Activated CD4-positive, alpha-beta T cell treated with anti-CD3 and anti-CD28 coated beads for 36 hours (primary cell): ENCODE data around the gene OR51Q1. TPM values are rescaled to one million over a fixed set of nuclear protein-coding genes. Genes with fewer than 3 reads are reported as not detected.

ENCODE experiments used
- ATAC-seq: fragments of 200-7000 bp; cut with Tn5 transposase; one replicate; pipeline ENCODE4 v1.10.0; 2021; ENCODE audit warnings: mild to moderate bottlenecking, moderate library complexity
- CTCF ChIA-PET: fragments of 350-600 bp; sonication (Branson Sonifier 250); formaldehyde crosslinking; loops from one replicate; lab custom pipeline; 2021; ENCODE audit warnings: antibody characterized with exemption; lab: Charles Lee
- POLR2A ChIA-PET: fragments of 350-600 bp; sonication (Branson Sonifier 250); formaldehyde crosslinking; loops from one replicate; lab custom pipeline; 2021; ENCODE audit warnings: antibody characterized with exemption, inconsistent platforms; lab: Charles Lee
- DNase-seq: peaks from one replicate; pipeline ENCODE4 v3.0.0-alpha.2; 2020
- H3K27ac Mint-ChIP-seq: one replicate; pipeline ENCODE4 v1.8.0; 2021; ENCODE audit warnings: mixed read lengths
- H3K27me3 Mint-ChIP-seq: one replicate; pipeline ENCODE4 v1.8.0; 2021; ENCODE audit warnings: mixed read lengths
- H3K36me3 Mint-ChIP-seq: one replicate; pipeline ENCODE4 v1.8.0; 2021; ENCODE audit warnings: low read depth, mixed read lengths
- H3K4me1 Mint-ChIP-seq: one replicate; pipeline ENCODE4 v1.8.0; 2021; ENCODE audit warnings: mixed read lengths
- H3K4me3 Mint-ChIP-seq: one replicate; pipeline ENCODE4 v1.8.0; 2021; ENCODE audit warnings: mild to moderate bottlenecking, moderate library complexity, mixed read lengths
- H3K9me3 Mint-ChIP-seq: one replicate; pipeline ENCODE4 v1.8.0; 2021; ENCODE audit warnings: low read depth, mixed read lengths
- intact Hi-C, 2 experiments: fragments of 100-400 bp; cut with DNase I in 1 of 2; cut with micrococcal nuclease in 1 of 2; formaldehyde crosslinking; loops; one replicate each; pipeline versions ENCODE4 v1.14.2 to v1.15.1; 2022 to 2024; cut with DNase I, micrococcal nuclease
- total RNA-seq, 2 experiments: library from RNA; stranded (reverse); gene quantifications; one replicate each; pipeline ENCODE4 v1.2.3, GENCODE V29; 2021

The OR51Q1 gene, protein sequence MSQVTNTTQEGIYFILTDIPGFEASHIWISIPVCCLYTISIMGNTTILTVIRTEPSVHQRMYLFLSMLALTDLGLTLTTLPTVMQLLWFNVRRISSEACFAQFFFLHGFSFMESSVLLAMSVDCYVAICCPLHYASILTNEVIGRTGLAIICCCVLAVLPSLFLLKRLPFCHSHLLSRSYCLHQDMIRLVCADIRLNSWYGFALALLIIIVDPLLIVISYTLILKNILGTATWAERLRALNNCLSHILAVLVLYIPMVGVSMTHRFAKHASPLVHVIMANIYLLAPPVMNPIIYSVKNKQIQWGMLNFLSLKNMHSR
- not detected for total RNA-seq

DNA sequence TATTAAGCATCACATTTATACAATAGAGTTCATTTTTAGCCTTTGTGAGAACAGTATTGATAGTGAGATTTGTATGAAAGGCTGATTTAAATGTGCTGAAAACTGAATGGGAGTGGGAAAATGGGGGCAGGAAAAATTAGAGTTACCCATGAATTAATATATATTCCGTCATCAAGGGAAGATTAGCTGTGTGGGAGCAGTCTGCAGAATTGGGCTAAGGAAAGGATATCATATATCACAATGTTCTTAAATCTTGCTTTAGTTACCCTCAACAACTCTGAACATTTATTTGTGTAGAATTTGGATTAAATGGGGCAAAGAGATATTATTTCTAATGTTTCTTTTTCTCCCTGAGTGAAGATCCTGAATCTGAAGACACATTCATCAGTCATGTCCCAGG is at the start of gene OR51Q1:
Gene OR51Q1 (plus strand): TSS at position 301 of the 400 bp plus-strand sequence. CDS start 90 bp downstream, at position 391.
- DNase-seq (no peak), ATAC-seq (no peak)
- Mint-ChIP-seq H3K27me3 (peaks cover 14% of the 10 kb centered on the region), H3K4me1 (no peaks in the 10 kb centered on the region), H3K27ac (no peak within 1 kb of the TSS), H3K4me3 (no peak within 1 kb of the TSS), H3K36me3 (no peaks in the 10 kb centered on the region), H3K9me3 (no peaks in the 10 kb centered on the region)
- POLR2A ChIA-PET: no interaction called here
- CTCF ChIA-PET: no interaction called here
- intact Hi-C loops: no loop called here

DNA sequence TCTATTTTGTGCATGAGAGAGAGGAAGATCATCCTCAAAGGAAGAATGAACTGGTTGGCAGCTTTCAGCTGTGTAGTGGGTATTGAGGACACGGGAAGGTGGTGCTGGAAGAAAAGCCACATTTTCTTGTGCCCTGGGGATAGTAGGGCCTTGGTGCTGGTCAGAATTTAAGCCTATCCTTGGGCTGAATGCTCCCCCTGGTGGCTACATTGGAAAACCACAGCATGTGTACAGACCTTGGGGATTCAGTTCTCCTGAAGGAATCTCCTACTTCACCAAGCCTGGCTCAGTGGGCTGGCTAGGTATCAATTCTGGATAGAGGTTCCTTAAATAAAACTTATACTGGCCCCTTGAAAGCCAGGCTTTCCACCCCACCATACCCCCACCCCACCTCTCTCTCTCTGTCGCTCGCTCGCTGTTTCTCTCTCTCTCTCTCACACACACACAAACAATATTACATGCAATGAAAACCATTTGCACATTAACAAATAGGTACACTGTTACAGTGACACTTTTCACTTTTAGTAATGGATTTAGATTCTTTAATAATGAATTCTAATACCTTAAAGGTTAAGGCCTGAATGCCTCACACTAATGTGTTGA is 41.1 kb upstream of the OR51Q1 start:
- Mint-ChIP-seq H3K4me3 (no peak overlapping the region), H3K27ac (no peak overlapping the region), H3K27me3 (no peaks in the 10 kb centered on the region), H3K9me3 (no peaks in the 10 kb centered on the region), H3K4me1 (no peaks in the 10 kb centered on the region), H3K36me3 (no peaks in the 10 kb centered on the region)
- POLR2A ChIA-PET: no interaction called here
- ATAC-seq (peak; percentile 55), DNase-seq (peak; percentile 54)
- intact Hi-C loops: loop anchor here (1.0 to 10.0 kb wide), 4 partner anchors 176 to 1194 kb away; partner anchors contain the start of gene OR51V1 (in 1 of the 2)
- CTCF ChIA-PET: interaction anchor here (1.0 to 1.1 kb wide), 2 partner anchors 91 to 745 kb away, joined by 3 read pairs; no protein-coding TSS in a partner anchor

DNA sequence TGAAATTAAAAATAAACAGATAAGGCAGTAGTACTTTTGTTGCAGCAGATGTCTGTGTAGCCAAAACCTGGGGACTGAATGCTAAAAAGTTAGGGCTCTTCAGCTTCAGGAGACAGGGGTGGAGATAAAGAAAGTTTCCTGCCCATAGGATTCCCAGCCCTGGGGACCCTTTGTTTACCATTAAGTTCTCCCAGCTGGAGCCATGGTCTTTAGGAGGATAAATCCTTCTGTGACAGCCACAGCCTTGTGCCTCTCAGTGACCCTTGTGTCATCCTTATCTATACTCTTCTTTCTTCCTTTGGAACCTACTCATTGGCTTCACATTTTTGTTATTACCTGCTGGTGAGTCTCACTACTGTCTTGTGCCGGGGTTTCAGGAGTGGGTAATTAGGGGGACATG is 38.3 kb upstream of the OR51Q1 start, which contains the start of gene OR51M1:
Gene OR51M1 (plus strand): TSS at position 237 of the 400 bp plus-strand sequence. CDS start 5,587 bp downstream, outside the sequence.
- intact Hi-C loops: loop anchor here in 1 of 2 experiments (10.0 kb wide), 1 partner anchor 179 kb away; the partner anchor contains the start of gene OR51V1
- Mint-ChIP-seq H3K27ac (no peak within 1 kb of the TSS), H3K4me1 (no peaks in the 10 kb centered on the region), H3K9me3 (no peaks in the 10 kb centered on the region), H3K4me3 (no peak within 1 kb of the TSS), H3K27me3 (no peaks in the 10 kb centered on the region), H3K36me3 (no peaks in the 10 kb centered on the region)
- POLR2A ChIA-PET: no interaction called here
- CTCF ChIA-PET: no interaction called here
- ATAC-seq (no peak), DNase-seq (no peak)

DNA sequence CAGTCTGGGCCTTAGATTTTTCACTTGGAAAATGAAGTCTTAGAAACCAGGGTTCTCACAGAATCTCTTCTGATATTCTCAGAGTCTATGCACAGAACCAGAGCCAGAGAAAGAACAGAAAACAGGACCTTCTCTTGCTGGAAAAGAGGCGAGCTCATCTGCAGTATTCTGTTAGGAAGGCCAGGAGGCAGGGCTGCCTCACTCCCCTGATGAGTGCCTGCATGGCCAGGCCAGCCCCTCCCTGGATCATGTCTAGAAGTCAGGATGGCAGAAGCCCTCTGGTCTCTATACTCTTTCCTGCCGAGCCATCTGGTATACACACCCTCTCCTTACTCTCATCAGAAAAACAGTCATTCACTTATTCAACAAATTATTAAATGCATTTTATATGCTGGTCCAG is 37.6 kb upstream of the OR51Q1 start:
- DNase-seq: no peak
- no peak overlapping the region for H3K27ac Mint-ChIP-seq
- H3K27me3 Mint-ChIP-seq: no peaks in the 10 kb centered on the region
- no peak for ATAC-seq
- intact Hi-C loops: loop anchor here in 1 of 2 experiments (10.0 kb wide), 1 partner anchor 180 kb away; the partner anchor contains the start of gene OR51V1
- H3K9me3 Mint-ChIP-seq: no peaks in the 10 kb centered on the region
- H3K4me1 Mint-ChIP-seq: no peaks in the 10 kb centered on the region
- CTCF ChIA-PET: no interaction called here
- H3K4me3 Mint-ChIP-seq: no peak overlapping the region
- H3K36me3 Mint-ChIP-seq: no peaks in the 10 kb centered on the region
- POLR2A ChIA-PET: no interaction called here

DNA sequence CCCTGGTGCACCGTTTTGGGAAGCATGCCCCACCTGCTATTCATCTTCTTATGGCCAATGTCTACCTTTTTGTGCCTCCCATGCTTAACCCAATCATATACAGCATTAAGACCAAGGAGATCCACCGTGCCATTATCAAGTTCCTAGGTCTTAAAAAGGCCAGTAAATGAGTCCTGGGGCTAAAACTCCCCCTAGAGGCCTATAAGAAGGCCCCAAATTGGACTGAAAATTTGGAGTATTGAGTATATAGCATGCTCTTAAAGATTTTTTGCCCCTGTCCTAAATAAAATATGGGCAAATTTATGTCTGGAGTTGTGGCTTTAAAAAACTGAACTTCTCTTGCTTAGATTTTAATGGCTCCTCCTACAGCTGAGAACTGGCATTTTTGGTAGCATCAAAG is 31.7 kb upstream of the OR51Q1 start:
- POLR2A ChIA-PET: no interaction called here
- no peak for DNase-seq
- no peaks in the 10 kb centered on the region for H3K9me3 Mint-ChIP-seq
- no peak for ATAC-seq
- H3K36me3 Mint-ChIP-seq: no peaks in the 10 kb centered on the region
- H3K27me3 Mint-ChIP-seq: peaks cover 3% of the 10 kb centered on the region
- no peak overlapping the region for H3K27ac Mint-ChIP-seq
- CTCF ChIA-PET: no interaction called here
- intact Hi-C loops: no loop called here
- no peak overlapping the region for H3K4me3 Mint-ChIP-seq
- H3K4me1 Mint-ChIP-seq: no peaks in the 10 kb centered on the region

DNA sequence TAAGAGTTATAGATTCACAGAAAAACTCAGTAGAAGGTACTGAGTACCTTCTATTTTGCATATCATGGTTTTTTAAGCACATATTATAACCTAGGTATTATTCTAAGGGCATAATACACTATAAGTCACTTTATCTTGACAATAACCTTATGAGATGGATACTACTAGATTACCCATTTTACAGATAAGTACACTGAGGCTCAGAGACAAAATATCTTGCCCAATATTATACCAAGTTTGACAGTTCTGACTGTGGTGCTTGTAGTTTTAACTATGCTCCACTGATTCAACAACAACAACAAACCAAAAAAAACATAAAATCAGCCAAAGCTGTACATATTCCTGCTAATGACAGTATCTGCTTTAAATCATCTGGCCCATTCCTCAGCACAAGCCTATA is 27.8 kb upstream of the OR51Q1 start:
- CTCF ChIA-PET: no interaction called here
- no peaks in the 10 kb centered on the region for H3K36me3 Mint-ChIP-seq
- H3K4me3 Mint-ChIP-seq: no peak overlapping the region
- DNase-seq: no peak
- no peaks in the 10 kb centered on the region for H3K4me1 Mint-ChIP-seq
- POLR2A ChIA-PET: no interaction called here
- H3K27ac Mint-ChIP-seq: no peak overlapping the region
- intact Hi-C loops: no loop called here
- peaks cover 3% of the 10 kb centered on the region for H3K27me3 Mint-ChIP-seq
- H3K9me3 Mint-ChIP-seq: no peaks in the 10 kb centered on the region
- ATAC-seq: no peak

DNA sequence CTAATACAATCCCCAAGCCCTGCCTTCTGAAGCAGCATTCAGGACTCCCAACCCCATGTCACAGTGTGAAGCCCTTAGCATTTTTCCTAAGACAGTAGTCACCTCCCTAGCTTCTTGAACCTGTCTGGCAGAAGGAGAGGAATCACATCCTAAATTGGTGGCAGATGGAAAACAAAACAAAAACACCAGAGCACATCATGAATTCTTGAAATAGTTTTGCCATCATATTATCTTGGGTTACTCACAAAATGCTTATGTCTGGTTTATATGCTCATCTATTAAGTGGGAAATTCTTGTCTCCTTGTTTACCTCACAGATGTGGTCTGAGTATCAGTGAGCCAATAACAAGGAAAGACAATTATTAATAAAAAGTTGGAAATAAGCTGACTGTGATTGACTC is 23.0 kb upstream of the OR51Q1 start:
- Mint-ChIP-seq H3K9me3 (peaks cover 2% of the 10 kb centered on the region), H3K27ac (no peak overlapping the region), H3K4me3 (no peak overlapping the region), H3K36me3 (no peaks in the 10 kb centered on the region), H3K4me1 (no peaks in the 10 kb centered on the region), H3K27me3 (no peaks in the 10 kb centered on the region)
- no peak for ATAC-seq
- intact Hi-C loops: no loop called here
- CTCF ChIA-PET: no interaction called here
- POLR2A ChIA-PET: no interaction called here
- DNase-seq: no peak

DNA sequence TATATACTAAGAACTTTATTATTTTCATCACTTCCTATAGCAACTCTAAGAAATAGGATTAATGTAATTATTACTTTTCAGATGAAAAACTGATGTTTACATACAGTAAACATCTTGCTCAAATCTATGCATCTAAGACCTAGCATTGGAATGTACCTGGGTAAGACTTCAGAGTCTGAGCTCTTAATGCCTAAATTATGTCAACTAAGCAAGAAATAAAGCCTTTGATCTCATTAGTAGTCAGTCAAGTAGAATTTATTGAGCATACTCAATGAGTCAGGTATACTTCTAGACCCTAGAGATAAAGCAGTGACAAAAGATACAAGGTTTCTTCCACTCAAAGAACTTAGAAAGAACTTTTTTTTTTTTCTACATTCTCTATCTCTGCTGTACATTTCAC is 16.7 kb upstream of the OR51Q1 start:
- ATAC-seq (no peak), DNase-seq (no peak)
- Mint-ChIP-seq H3K36me3 (no peaks in the 10 kb centered on the region), H3K4me1 (no peaks in the 10 kb centered on the region), H3K4me3 (no peak overlapping the region), H3K27ac (no peak overlapping the region), H3K9me3 (peaks cover 2% of the 10 kb centered on the region), H3K27me3 (peaks cover 20% of the 10 kb centered on the region)
- intact Hi-C loops: no loop called here
- CTCF ChIA-PET: interaction anchor here (0.7 kb wide), 1 partner anchor 1090 kb away, joined by 3 read pairs; no protein-coding TSS in a partner anchor
- POLR2A ChIA-PET: no interaction called here

DNA sequence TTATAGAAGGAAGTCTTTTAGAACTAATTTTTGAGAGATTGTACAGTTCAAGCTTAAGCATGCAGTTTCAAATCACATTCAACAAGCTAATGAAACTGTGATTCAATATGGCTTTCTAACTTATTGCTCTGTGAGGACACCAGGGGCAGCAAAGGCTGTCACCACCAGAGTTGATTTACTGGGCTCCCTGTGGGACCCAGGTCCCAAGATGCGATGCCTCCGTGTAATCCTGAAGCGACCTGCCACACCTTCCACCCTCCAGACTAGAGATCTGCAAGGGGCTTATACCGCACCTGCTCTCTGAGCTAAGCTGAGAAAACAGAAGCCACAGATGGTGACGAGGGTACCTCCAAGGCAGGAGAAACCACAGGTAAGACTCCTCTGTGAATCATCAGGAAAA is 918 bp upstream of the OR51Q1 start:
- intact Hi-C loops: no loop called here
- ChIA-PET POLR2A (no interaction called here), CTCF (no interaction called here)
- Mint-ChIP-seq H3K9me3 (no peaks in the 10 kb centered on the region), H3K4me3 (no peak overlapping the region), H3K4me1 (no peaks in the 10 kb centered on the region), H3K27me3 (peaks cover 14% of the 10 kb centered on the region), H3K27ac (no peak overlapping the region), H3K36me3 (no peaks in the 10 kb centered on the region)
- no peak for DNase-seq
- ATAC-seq: no peak

DNA sequence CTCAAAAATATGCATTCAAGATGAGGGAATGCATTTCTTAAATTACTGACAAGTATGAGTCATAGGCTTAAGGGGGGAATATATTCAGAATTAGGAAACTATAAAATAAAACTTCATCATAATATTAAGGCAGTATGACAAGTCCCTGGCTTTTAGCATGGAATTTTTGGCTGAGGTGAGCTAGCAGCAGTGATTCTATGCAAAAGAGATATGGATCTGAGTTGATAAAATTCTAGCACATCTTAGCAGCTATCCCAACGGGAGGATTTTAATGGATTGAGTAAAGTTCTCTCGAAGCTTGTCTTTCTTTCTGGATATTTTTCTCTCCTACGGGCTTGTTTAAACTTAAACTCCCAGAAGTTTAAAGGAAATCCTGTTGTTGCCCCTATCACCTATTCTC is 1.2 kb downstream of the OR51Q1 start:
- Mint-ChIP-seq H3K9me3 (no peaks in the 10 kb centered on the region), H3K27ac (no peak overlapping the region), H3K27me3 (peaks cover 18% of the 10 kb centered on the region), H3K4me1 (no peaks in the 10 kb centered on the region), H3K36me3 (no peaks in the 10 kb centered on the region), H3K4me3 (no peak overlapping the region)
- POLR2A ChIA-PET: no interaction called here
- ATAC-seq (no peak), DNase-seq (no peak)
- CTCF ChIA-PET: no interaction called here
- intact Hi-C loops: no loop called here

DNA sequence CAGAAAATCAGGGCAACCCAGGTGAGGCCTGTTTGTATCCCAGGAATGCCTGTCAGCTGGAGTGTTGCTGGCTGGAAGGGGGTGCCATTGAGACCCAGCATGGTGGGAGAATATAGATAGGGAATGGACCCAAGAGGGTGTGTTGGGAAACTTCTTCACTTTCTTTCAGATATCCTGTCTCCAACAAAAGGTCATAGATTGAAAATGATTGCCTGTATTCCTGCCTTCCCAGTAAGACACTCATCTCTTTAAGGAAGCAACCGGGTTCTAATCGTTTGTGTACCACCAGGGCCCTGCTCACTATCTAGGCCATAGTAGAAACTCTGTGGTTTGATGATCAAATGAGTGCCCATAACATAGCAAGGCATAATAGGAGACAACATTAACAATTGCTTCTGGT is 19.5 kb downstream of the OR51Q1 start, which contains the start of gene OR51I1:
Gene OR51I1 (minus strand): TSS at position 101 of the 400 bp plus-strand sequence. CDS start 0 bp downstream, at position 101.
- ChIA-PET CTCF (no interaction called here), POLR2A (no interaction called here)
- H3K4me1 Mint-ChIP-seq: no peaks in the 10 kb centered on the region
- DNase-seq (no peak), ATAC-seq (no peak)
- intact Hi-C loops: no loop called here
- no peak within 1 kb of the TSS for H3K4me3 Mint-ChIP-seq
- H3K27ac Mint-ChIP-seq: no peak within 1 kb of the TSS
- H3K9me3 Mint-ChIP-seq: no peaks in the 10 kb centered on the region
- peaks cover 11% of the 10 kb centered on the region for H3K27me3 Mint-ChIP-seq
- no peaks in the 10 kb centered on the region for H3K36me3 Mint-ChIP-seq
